PC-9 (cell line): ENCODE data around the gene TAF11L3.
"Not testable (repeated sequence)": the region's sequence is repeated elsewhere in the genome, so short reads cannot be mapped to it uniquely, and the experiment has no call there.

Experiments used
- CTCF ChIP-seq: fragments of 200-600 bp; sonication (generic); conservative IDR thresholded peaks from 2 replicates; pipeline ENCODE4 v1.6.1; 2017; ENCODE audit warnings: mixed run types, antibody characterized with exemption, mild to moderate bottlenecking, moderate library complexity
- EZH2 ChIP-seq: fragments of 200-600 bp; sonication (generic); IDR thresholded peaks from 2 replicates; pipeline ENCODE4 v1.8.0; 2017; ENCODE audit warnings: antibody characterized with exemption, low read depth

- TF ChIP-seq CTCF, EZH2: not testable (repeated sequence)
These were observed 10.2 kb downstream of the TAF11L3 start, which contains the start of gene TAF11L6 for GRCh38 chr5:17528369-17528768.
